Activated CD4-positive, alpha-beta memory T cell treated with anti-CD3 and anti-CD28 coated beads, Interleukin-2, amount 10 ng/mL, durations not matched to agents 7 days and 5 days (primary cell): ENCODE data around the gene TM7SF2. TPM values are rescaled to one million over a fixed set of nuclear protein-coding genes. Genes with fewer than 3 reads are reported as not detected.

Source experiments
- CTCF ChIA-PET: fragments of 350-600 bp; sonication (Branson Sonifier 250); formaldehyde crosslinking; loops from one replicate; lab custom pipeline; 2021; ENCODE audit warnings: antibody characterized with exemption, inconsistent platforms; lab: Charles Lee
- POLR2A ChIA-PET: fragments of 350-600 bp; sonication (Branson Sonifier 250); formaldehyde crosslinking; loops from one replicate; lab custom pipeline; 2021; ENCODE audit warnings: antibody characterized with exemption; lab: Charles Lee
- DNase-seq: peaks from one replicate; pipeline ENCODE4 v3.0.0-alpha.2; 2020
- H3K27ac Mint-ChIP-seq: one replicate; pipeline ENCODE4 v1.8.0; 2021; ENCODE audit warnings: mild to moderate bottlenecking, mixed read lengths
- H3K27me3 Mint-ChIP-seq: one replicate; pipeline ENCODE4 v1.8.0; 2021; ENCODE audit warnings: mixed read lengths
- H3K36me3 Mint-ChIP-seq: one replicate; pipeline ENCODE4 v1.8.0; 2021; ENCODE audit warnings: low read depth, mixed read lengths
- H3K4me1 Mint-ChIP-seq: one replicate; pipeline ENCODE4 v1.8.0; 2021; ENCODE audit warnings: mixed read lengths
- H3K4me3 Mint-ChIP-seq: one replicate; pipeline ENCODE4 v1.8.0; 2021; ENCODE audit warnings: mild to moderate bottlenecking, mixed read lengths
- H3K9me3 Mint-ChIP-seq: one replicate; pipeline ENCODE4 v1.8.0; 2021; ENCODE audit warnings: mixed read lengths
- total RNA-seq, 2 experiments: library from RNA; stranded (reverse); gene quantifications; one replicate each; pipeline ENCODE4 v1.2.3, GENCODE V29; 2021

Gene TM7SF2
- total RNA-seq, 2 experiments from 2014 or later = 27.2 to 28.4 TPM

- H3K36me3 Mint-ChIP-seq = peaks cover 80% of the 10 kb centered on the region
These were observed 32.8 kb upstream of the TM7SF2 start for GRCh38 chr11:65078786-65079342.

GRCh38 chr11:65083134-65083833 lies 28.4 kb upstream of the TM7SF2 start:
- peaks cover 75% of the 10 kb centered on the region for H3K36me3 Mint-ChIP-seq
- peak; percentile 24 for DNase-seq
- ChIA-PET POLR2A (interaction anchor here (0.7 to 2.4 kb wide), 33 partner anchors 11 to 416 kb away, joined by 3 to 45 read pairs (median 4); partner anchors contain the start of genes ARL2, DPF2, EHD1 and FAU), CTCF (interaction anchor here (0.8 to 2.9 kb wide), 10 partner anchors 8 to 235 kb away, joined by 4 to 16 read pairs (median 4); partner anchors contain the start of genes ARL2, FAU, MRPL49 and SAC3D1)
- peak overlapping the region; percentile 88 for H3K27ac Mint-ChIP-seq
- H3K4me1 Mint-ChIP-seq = peaks cover 69% of the 10 kb centered on the region
- peak overlapping the region; percentile 91 for H3K4me3 Mint-ChIP-seq
- H3K27me3 Mint-ChIP-seq = no peaks in the 10 kb centered on the region
- no peaks in the 10 kb centered on the region for H3K9me3 Mint-ChIP-seq

More at GRCh38 chr11:65078786-65079342, 32.8 kb upstream of the TM7SF2 start:
- no peaks in the 10 kb centered on the region for H3K27me3 Mint-ChIP-seq
- H3K9me3 Mint-ChIP-seq = no peaks in the 10 kb centered on the region
- H3K4me1 Mint-ChIP-seq = peaks cover 68% of the 10 kb centered on the region
- DNase-seq = no peak
- peak overlapping the region; percentile 4 for H3K4me3 Mint-ChIP-seq
- H3K27ac Mint-ChIP-seq = peak overlapping the region; percentile 74
- POLR2A ChIA-PET = interaction anchor here (0.5 to 1.5 kb wide), 4 partner anchors 38 to 186 kb away, joined by 3 to 4 read pairs (median 3); partner anchors contain the start of gene SAC3D1
- CTCF ChIA-PET = interaction anchor here (1.9 to 2.8 kb wide), 2 partner anchors 38 to 67 kb away, joined by 6 to 13 read pairs; partner anchors contain the start of gene SAC3D1

GRCh38 chr11:65083834-65084597 lies 27.7 kb upstream of the TM7SF2 start, which contains the start of the genes CDCA5 and ZFPL1:
Gene CDCA5, minus strand, starts transcription at chr11:65084040. Its CDS starts 62 bp downstream, at chr11:65083978.
Gene ZFPL1, plus strand, starts transcription at chr11:65084222. Its CDS starts 477 bp downstream, at chr11:65084699.
- peak within 1 kb of the TSS; percentile 88 for H3K27ac Mint-ChIP-seq
- peak; percentile 96 for DNase-seq
- peak within 1 kb of the TSS; percentile 91 for H3K4me3 Mint-ChIP-seq
- H3K36me3 Mint-ChIP-seq = peaks cover 68% of the 10 kb centered on the region
- POLR2A ChIA-PET = interaction anchor here (0.9 to 2.4 kb wide), 25 partner anchors 12 to 415 kb away, joined by 3 to 45 read pairs (median 4); partner anchors contain the start of genes ARL2, DPF2, FAU and MALAT1
- CTCF ChIA-PET = interaction anchor here (0.6 to 2.9 kb wide), 9 partner anchors 9 to 497 kb away, joined by 3 to 16 read pairs (median 4); partner anchors contain the start of genes ARL2, FAU, MRPL49 and SAC3D1
- no peaks in the 10 kb centered on the region for H3K27me3 Mint-ChIP-seq
- peaks cover 62% of the 10 kb centered on the region for H3K4me1 Mint-ChIP-seq
- no peaks in the 10 kb centered on the region for H3K9me3 Mint-ChIP-seq

- CTCF ChIA-PET = no interaction called here
- H3K36me3 Mint-ChIP-seq = peaks cover 65% of the 10 kb centered on the region
These were observed 26.9 kb upstream of the TM7SF2 start for GRCh38 chr11:65084598-65085375.

GRCh38 chr11:65085446-65085845 lies 26.2 kb upstream of the TM7SF2 start:
- DNase-seq = no peak
- CTCF ChIA-PET = no interaction called here
- POLR2A ChIA-PET = interaction anchor here (0.9 to 3.0 kb wide), 3 partner anchors 10 to 71 kb away, joined by 4 to 31 read pairs (median 7); partner anchors contain the start of genes ARL2, FAU, MRPL49 and VPS51
- Mint-ChIP-seq H3K9me3 (no peaks in the 10 kb centered on the region), H3K27me3 (no peaks in the 10 kb centered on the region), H3K4me3 (peak overlapping the region; percentile 91), H3K36me3 (peaks cover 63% of the 10 kb centered on the region), H3K4me1 (peaks cover 48% of the 10 kb centered on the region), H3K27ac (peak overlapping the region; percentile 88)

More at GRCh38 chr11:65084598-65085375, 26.9 kb upstream of the TM7SF2 start:
- peak overlapping the region; percentile 88 for H3K27ac Mint-ChIP-seq
- peaks cover 54% of the 10 kb centered on the region for H3K4me1 Mint-ChIP-seq
- DNase-seq = no peak
- POLR2A ChIA-PET = interaction anchor here (0.9 to 3.0 kb wide), 3 partner anchors 11 to 71 kb away, joined by 4 to 31 read pairs (median 7); partner anchors contain the start of genes ARL2, FAU, MRPL49 and VPS51
- no peaks in the 10 kb centered on the region for H3K27me3 Mint-ChIP-seq
- peak overlapping the region; percentile 91 for H3K4me3 Mint-ChIP-seq
- H3K9me3 Mint-ChIP-seq = no peaks in the 10 kb centered on the region

GRCh38 chr11:65086809-65087208 lies 24.9 kb upstream of the TM7SF2 start:
- H3K4me3 Mint-ChIP-seq = no peak overlapping the region
- POLR2A ChIA-PET = interaction anchor here (3.0 kb wide), 1 partner anchor 9 kb away, joined by 31 read pairs; the partner anchor contains the start of gene VPS51
- peaks cover 35% of the 10 kb centered on the region for H3K4me1 Mint-ChIP-seq
- no peak for DNase-seq
- no peaks in the 10 kb centered on the region for H3K9me3 Mint-ChIP-seq
- no peak overlapping the region for H3K27ac Mint-ChIP-seq
- no peaks in the 10 kb centered on the region for H3K27me3 Mint-ChIP-seq
- peaks cover 52% of the 10 kb centered on the region for H3K36me3 Mint-ChIP-seq
- CTCF ChIA-PET = interaction anchor here (1.0 kb wide), 1 partner anchor 35 kb away, joined by 3 read pairs; the partner anchor contains the start of genes FAU and MRPL49

DNA sequence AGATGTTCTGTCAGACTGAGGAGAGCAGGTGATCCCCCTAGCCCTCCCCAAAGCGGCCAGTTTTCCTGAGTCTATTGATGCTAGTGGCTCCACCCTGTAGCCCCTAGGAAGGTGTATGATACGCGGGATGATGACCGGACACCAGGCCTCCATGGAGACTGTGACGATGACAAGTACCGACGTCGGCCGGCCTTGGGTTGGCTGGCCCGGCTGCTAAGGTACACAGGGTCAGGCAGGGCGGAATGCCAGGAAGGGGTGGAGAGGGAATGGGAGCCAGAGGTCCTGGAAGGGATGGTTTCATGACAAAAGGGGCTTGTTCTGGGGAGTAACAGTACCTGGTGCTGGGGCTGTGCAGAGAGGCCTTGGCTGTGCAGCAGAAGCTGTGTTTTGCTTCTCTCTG lies 24.5 kb upstream of the TM7SF2 start:
- Mint-ChIP-seq H3K9me3 (no peaks in the 10 kb centered on the region), H3K36me3 (peaks cover 48% of the 10 kb centered on the region), H3K27me3 (no peaks in the 10 kb centered on the region), H3K27ac (no peak overlapping the region), H3K4me1 (peaks cover 31% of the 10 kb centered on the region), H3K4me3 (no peak overlapping the region)
- ChIA-PET CTCF (interaction anchor here (1.0 kb wide), 1 partner anchor 35 kb away, joined by 3 read pairs; the partner anchor contains the start of genes FAU and MRPL49), POLR2A (interaction anchor here (3.0 kb wide), 1 partner anchor 8 kb away, joined by 31 read pairs; the partner anchor contains the start of gene VPS51)
- no peak for DNase-seq

- Mint-ChIP-seq H3K36me3 (peaks cover 42% of the 10 kb centered on the region), H3K9me3 (no peaks in the 10 kb centered on the region), H3K4me1 (peaks cover 25% of the 10 kb centered on the region), H3K27me3 (no peaks in the 10 kb centered on the region), H3K27ac (no peak overlapping the region), H3K4me3 (no peak overlapping the region)
- CTCF ChIA-PET = no interaction called here
- DNase-seq = no peak
- POLR2A ChIA-PET = no interaction called here
These were observed 23.8 kb upstream of the TM7SF2 start for GRCh38 chr11:65087827-65088226.

DNA sequence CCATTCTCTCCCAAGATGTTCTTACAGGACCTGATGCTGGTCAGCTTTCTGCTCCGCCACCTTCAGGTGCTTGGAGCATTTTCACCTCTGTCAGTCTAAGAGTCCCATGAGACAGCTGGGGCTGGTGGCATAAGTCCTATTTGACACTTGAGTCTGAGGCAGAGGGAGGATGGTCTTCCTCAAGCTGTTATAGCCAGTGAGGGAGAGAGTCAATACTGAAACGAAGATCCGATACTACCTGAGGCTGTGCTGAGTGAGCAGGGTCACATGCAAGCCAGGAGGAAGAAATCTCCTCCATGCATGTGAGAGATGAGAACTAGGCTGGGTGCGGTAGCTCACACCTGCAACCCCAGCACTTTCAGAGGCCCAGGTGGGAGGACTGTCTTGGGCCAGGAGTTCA lies 22.1 kb upstream of the TM7SF2 start:
- CTCF ChIA-PET = no interaction called here
- Mint-ChIP-seq H3K27me3 (no peaks in the 10 kb centered on the region), H3K4me3 (no peak overlapping the region), H3K27ac (no peak overlapping the region), H3K36me3 (peaks cover 26% of the 10 kb centered on the region), H3K4me1 (peaks cover 13% of the 10 kb centered on the region), H3K9me3 (no peaks in the 10 kb centered on the region)
- POLR2A ChIA-PET = interaction anchor here (2.0 kb wide), 1 partner anchor 9 kb away, joined by 8 read pairs; no protein-coding TSS in a partner anchor
- no peak for DNase-seq

- no peak for DNase-seq
- POLR2A ChIA-PET = interaction anchor here (0.6 to 1.3 kb wide), 2 partner anchors 21 to 615 kb away, joined by 3 to 4 read pairs; partner anchors contain the start of gene TM7SF2
- H3K27me3 Mint-ChIP-seq = no peaks in the 10 kb centered on the region
- peaks cover 22% of the 10 kb centered on the region for H3K36me3 Mint-ChIP-seq
- H3K4me1 Mint-ChIP-seq = peaks cover 5% of the 10 kb centered on the region
- no peak overlapping the region for H3K27ac Mint-ChIP-seq
- CTCF ChIA-PET = no interaction called here
- H3K4me3 Mint-ChIP-seq = no peak overlapping the region
- no peaks in the 10 kb centered on the region for H3K9me3 Mint-ChIP-seq
These were observed 21.0 kb upstream of the TM7SF2 start for GRCh38 chr11:65090628-65091027.

GRCh38 chr11:65095427-65095826 lies 16.2 kb upstream of the TM7SF2 start:
- Mint-ChIP-seq H3K36me3 (peaks cover 11% of the 10 kb centered on the region), H3K9me3 (no peaks in the 10 kb centered on the region), H3K4me3 (peak overlapping the region; percentile 97), H3K27ac (peak overlapping the region; percentile 96), H3K4me1 (peaks cover 25% of the 10 kb centered on the region), H3K27me3 (no peaks in the 10 kb centered on the region)
- POLR2A ChIA-PET = interaction anchor here (1.1 to 6.2 kb wide), 10 partner anchors 9 to 181 kb away, joined by 3 to 83 read pairs (median 18); partner anchors contain the start of genes ARL2, CDCA5, FAU and MRPL49
- DNase-seq = no peak
- CTCF ChIA-PET = interaction anchor here (1.7 to 6.8 kb wide), 2 partner anchors 16 to 26 kb away, joined by 3 to 89 read pairs; partner anchors contain the start of genes FAU, MRPL49 and TM7SF2
